AG04450 (cell line): ENCODE measurements around the gene DPEP1. TPM values are rescaled to one million over a fixed set of nuclear protein-coding genes. Genes with fewer than 3 reads are reported as not detected.
A peak's percentile ranks its signal among the peaks of the same experiment; 100 is the strongest.

ENCODE experiments used
- CTCF ChIA-PET: fragments of 300-600, 350-600 bp; formaldehyde crosslinking; extraction: SDS; loops from one replicate; lab custom pipeline; 2022; ENCODE audit warnings: antibody characterized with exemption, inconsistent platforms; lab: Charles Lee
- POLR2A ChIA-PET: fragments of 350-600 bp; formaldehyde crosslinking; extraction: SDS; loops from one replicate; lab custom pipeline; 2021; ENCODE audit warnings: antibody characterized with exemption, inconsistent platforms; lab: Yijun Ruan, JAX
- DNase-seq: peaks from one replicate; pipeline ENCODE4 v3.0.0-alpha.2; 2011; ENCODE audit warnings: low read depth, low spot score
- H3K27ac ChIP-seq: one replicate; pipeline ENCODE4 v1.5.1; 2012; ENCODE audit warnings: low read depth, low read length, control low read depth
- H3K27me3 ChIP-seq: one replicate; pipeline ENCODE4 v1.6.0; 2012; ENCODE audit warnings: low read length; ENCODE audit not compliant: control insufficient read depth, insufficient read depth
- H3K4me3 ChIP-seq: 2 replicates; pipeline ENCODE4 v1.5.1; 2011; ENCODE audit warnings: mild to moderate bottlenecking, low read depth, low read length, control low read depth
- H3K9me3 ChIP-seq: 2 replicates; pipeline ENCODE4 v1.5.1; 2012; ENCODE audit warnings: low read length; ENCODE audit not compliant: control insufficient read depth, insufficient read depth
- CTCF ChIP-seq: IDR thresholded peaks from 2 replicates; pipeline ENCODE4 v1.5.1; 2011; ENCODE audit warnings: low read depth, low read length, control low read depth, inconsistent platforms
- polyA plus RNA-seq: library from polyadenylated mRNA; depleted of rRNA; stranded (reverse); fragments of >200 nt; gene quantifications from 2 replicates; pipeline ENCODE4 v1.2.3, GENCODE V29; 2011

DPEP1 gene
- polyA plus RNA-seq, 1 experiment = not detected

GRCh38 chr16:89672177-89672941 is 58.9 kb downstream of the DPEP1 start:
- ChIA-PET CTCF (no interaction called here), POLR2A (no interaction called here)
- no peak for DNase-seq
- no peak for TF ChIP-seq CTCF
- H3K9me3 ChIP-seq = no peaks in the 10 kb centered on the region; the same call in 1 of the 2 replicates
- no peak overlapping the region for H3K4me3 ChIP-seq
- no peak overlapping the region for H3K27ac ChIP-seq
- H3K27me3 ChIP-seq = no peaks in the 10 kb centered on the region

- Histone ChIP-seq H3K27ac (no peak overlapping the region), H3K9me3 (peaks cover 21% of the 10 kb centered on the region), H3K4me3 (no peak overlapping the region), H3K27me3 (no peaks in the 10 kb centered on the region)
- TF ChIP-seq CTCF = no peak
- POLR2A ChIA-PET = no interaction called here
- no peak for DNase-seq
- CTCF ChIA-PET = interaction anchor here (0.6 kb wide), 1 partner anchor 342 kb away, joined by 4 read pairs; no protein-coding TSS in a partner anchor
Measured at GRCh38 chr16:89678258-89678657, 64.8 kb downstream of the DPEP1 start.

- Histone ChIP-seq H3K27ac (no peak overlapping the region), H3K27me3 (no peaks in the 10 kb centered on the region), H3K4me3 (no peak overlapping the region), H3K9me3 (peaks cover 24% of the 10 kb centered on the region)
- TF ChIP-seq CTCF = no peak
- no peak for DNase-seq
- ChIA-PET CTCF (no interaction called here), POLR2A (interaction anchor here (0.6 to 1.5 kb wide), 5 partner anchors 12 to 54 kb away, joined by 3 to 19 read pairs (median 6); partner anchors contain the start of genes CHMP1A and SPATA33)
Measured at GRCh38 chr16:89685916-89686315, 72.5 kb downstream of the DPEP1 start.

- DNase-seq = peak; percentile 57
- no peak for TF ChIP-seq CTCF
- peaks cover 21% of the 10 kb centered on the region for H3K9me3 ChIP-seq
- peak within 1 kb of the TSS; percentile 78 for H3K27ac ChIP-seq
- ChIA-PET POLR2A (interaction anchor here (0.6 to 1.5 kb wide), 6 partner anchors 12 to 53 kb away, joined by 3 to 19 read pairs (median 5); partner anchors contain the start of genes CHMP1A and SPATA33), CTCF (no interaction called here)
- H3K27me3 ChIP-seq = no peaks in the 10 kb centered on the region
- peak within 1 kb of the TSS; percentile 88 for H3K4me3 ChIP-seq
Measured at GRCh38 chr16:89686520-89687091, 73.2 kb downstream of the DPEP1 start, which contains the start of gene CDK10. CDK10 (plus strand) TSS chr16:89686689; CDS start chr16:89686711, 22 bp downstream.
